Mucosa of descending colon (tissue), 3 donors: ENCODE data around the gene TFEB. TPM values are rescaled to one million over a fixed set of nuclear protein-coding genes. Genes with fewer than 3 reads are reported as not detected.

Experiments
- ATAC-seq: fragments of 200-7000 bp; cut with Tn5 transposase; one replicate; pipeline ENCODE4 v1.9.1; 2020; ENCODE audit warnings: mild to moderate bottlenecking, moderate library complexity
- DNase-seq, 3 donors: peaks; one replicate each; pipeline ENCODE4 v3.0.0-alpha.2; 2020
- H3K36me3 ChIP-seq: fragments of 200-600 bp; one replicate; pipeline ENCODE4 v1.8.0; 2021; ENCODE audit warnings: low read depth, mild to moderate bottlenecking
- H3K4me1 ChIP-seq: fragments of 200-600 bp; one replicate; pipeline ENCODE4 v1.8.0; 2021; ENCODE audit warnings: low read depth, mild to moderate bottlenecking
- H3K4me3 ChIP-seq: fragments of 200-600 bp; one replicate; pipeline ENCODE4 v1.8.0; 2021; ENCODE audit warnings: mild to moderate bottlenecking
- H3K9me3 ChIP-seq: fragments of 200-600 bp; one replicate; pipeline ENCODE4 v1.8.0; 2021; ENCODE audit warnings: mild to moderate bottlenecking
- intact Hi-C, 2 donors: fragments of 100-400 bp; cut with DNase I in 1 of 2; cut with micrococcal nuclease in 1 of 2; formaldehyde crosslinking; loops; one replicate each; pipeline versions ENCODE4 v1.11.0 to v1.11.1; 2022; cut with DNase I, micrococcal nuclease
- total RNA-seq, 3 donors: library from RNA; stranded (reverse); fragmentation: NEBNext Ultra II Directional in 2 of 3; extraction: Animal tissue kit (Norgen Biotek cat#: 25700) in 2 of 3; gene quantifications; one replicate each; pipeline versions ENCODE4 v1.2.1 to v1.2.4, GENCODE V29; 2021 to 2023
- TF ChIP-seq, protein P1 (sequence below): fragments of 200-600 bp; IDR thresholded peaks from one replicate; pipeline ENCODE4 v1.8.0; 2022; ENCODE audit warnings: antibody characterized with exemption, mild to moderate bottlenecking
- donor health status: DM: no; HTN: no; CAD: no; lungs with moderate emphysema.
- donor health status: DM: no; HTN: no; CAD: no.
- donor health status: DM: no; HTN: yes; CAD: no.

Gene TFEB
- total RNA-seq, 3 donors from 2014 or later, result 35.2 to 44.5 (median 40.2) TPM

DNA sequence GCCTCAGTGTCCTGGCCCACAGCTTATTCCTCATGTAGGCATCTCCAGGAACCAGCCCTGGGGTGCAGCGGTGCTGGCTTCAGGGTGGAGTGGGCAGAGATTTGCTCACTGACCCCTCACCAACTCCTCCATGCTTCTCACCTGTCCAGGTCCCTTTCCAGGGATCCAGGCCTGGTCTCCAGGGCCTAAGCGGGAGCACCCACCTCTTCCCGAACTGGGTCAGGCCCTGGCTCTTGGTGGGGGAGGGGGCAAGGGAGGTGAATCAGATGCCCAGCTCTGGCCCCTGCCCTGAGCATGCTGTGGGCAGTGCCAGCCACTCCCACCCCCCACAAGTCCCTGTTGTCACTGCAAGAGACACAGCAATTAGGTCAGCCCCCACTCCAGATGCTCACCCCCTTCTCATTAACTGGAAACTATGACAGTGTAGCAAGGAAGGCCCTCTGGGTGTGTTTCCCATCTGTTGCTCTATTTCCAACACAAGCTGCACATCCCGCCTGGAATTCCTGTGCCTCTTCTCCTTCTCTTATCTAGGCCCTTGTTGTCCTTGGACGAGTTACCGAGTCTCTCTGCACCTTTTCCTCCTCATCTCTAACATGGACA, 60.1 kb downstream of the TFEB start:
- Histone ChIP-seq H3K4me3 (no peak overlapping the region), H3K9me3 (no peaks in the 10 kb centered on the region), H3K36me3 (no peaks in the 10 kb centered on the region), H3K4me1 (no peaks in the 10 kb centered on the region)
- DNase-seq, result no peak
- no peak for ATAC-seq
- intact Hi-C loops, result no loop called here
- TF ChIP-seq, protein P1, sequence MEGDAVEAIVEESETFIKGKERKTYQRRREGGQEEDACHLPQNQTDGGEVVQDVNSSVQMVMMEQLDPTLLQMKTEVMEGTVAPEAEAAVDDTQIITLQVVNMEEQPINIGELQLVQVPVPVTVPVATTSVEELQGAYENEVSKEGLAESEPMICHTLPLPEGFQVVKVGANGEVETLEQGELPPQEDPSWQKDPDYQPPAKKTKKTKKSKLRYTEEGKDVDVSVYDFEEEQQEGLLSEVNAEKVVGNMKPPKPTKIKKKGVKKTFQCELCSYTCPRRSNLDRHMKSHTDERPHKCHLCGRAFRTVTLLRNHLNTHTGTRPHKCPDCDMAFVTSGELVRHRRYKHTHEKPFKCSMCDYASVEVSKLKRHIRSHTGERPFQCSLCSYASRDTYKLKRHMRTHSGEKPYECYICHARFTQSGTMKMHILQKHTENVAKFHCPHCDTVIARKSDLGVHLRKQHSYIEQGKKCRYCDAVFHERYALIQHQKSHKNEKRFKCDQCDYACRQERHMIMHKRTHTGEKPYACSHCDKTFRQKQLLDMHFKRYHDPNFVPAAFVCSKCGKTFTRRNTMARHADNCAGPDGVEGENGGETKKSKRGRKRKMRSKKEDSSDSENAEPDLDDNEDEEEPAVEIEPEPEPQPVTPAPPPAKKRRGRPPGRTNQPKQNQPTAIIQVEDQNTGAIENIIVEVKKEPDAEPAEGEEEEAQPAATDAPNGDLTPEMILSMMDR, result no peak

DNA sequence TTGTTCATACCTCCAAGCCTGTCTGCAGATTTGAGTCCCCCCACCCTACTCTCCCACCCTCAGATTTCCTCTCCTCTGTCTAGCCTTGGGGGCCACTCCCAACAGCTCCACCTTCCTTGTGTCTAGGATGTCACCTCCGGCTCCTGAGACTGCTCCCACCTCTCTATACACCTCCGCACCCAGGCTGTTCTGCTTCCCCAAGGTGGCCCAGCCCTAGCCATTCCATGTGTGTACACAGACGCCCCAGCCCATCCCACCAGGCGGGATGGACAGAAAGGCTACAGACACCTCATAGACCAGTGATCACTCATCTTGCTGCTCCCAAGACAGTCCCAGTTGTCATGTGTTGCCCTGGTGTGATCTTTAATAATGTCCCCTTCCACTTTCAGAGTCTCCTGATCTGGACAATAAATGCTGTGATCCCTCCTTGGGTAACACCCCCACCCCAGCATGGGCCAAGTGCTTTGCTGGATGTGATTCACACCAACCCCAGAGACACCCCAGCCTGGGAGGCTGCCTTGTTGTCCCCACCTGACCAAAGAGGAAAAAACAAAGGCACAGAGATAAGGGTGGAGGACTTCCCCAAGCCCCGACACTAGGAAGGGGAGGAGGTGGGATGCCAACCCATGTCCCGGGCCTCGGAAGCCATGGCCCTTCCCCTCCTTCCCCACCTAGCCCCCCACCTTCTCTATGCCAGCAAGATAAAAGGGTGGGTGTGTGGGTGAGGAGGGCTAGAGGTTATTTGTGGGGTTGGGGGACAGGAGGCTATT, 61.0 kb downstream of the TFEB start:
- Histone ChIP-seq H3K9me3 (no peaks in the 10 kb centered on the region), H3K4me3 (no peak overlapping the region), H3K4me1 (no peaks in the 10 kb centered on the region), H3K36me3 (no peaks in the 10 kb centered on the region)
- TF ChIP-seq, protein P1, result no peak
- ATAC-seq (no peak), DNase-seq (no peak)
- intact Hi-C loops, result no loop called here

DNA sequence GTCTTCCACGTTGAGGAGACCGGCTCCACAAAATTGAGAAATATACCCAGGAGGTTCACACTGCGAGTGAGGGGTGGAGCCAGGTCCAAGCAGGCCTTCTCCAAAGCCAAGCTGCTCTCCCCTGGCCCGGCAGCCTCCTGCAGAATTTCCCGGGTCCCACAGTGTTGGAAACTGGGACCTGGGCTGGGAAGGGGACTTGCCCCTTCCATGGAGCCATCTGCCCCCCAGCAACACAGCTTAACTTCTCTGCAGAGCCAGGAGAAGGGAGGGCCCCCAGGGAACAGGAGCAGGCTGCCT, 61.8 kb downstream of the TFEB start:
- intact Hi-C loops, result no loop called here
- DNase-seq, result no peak
- Histone ChIP-seq H3K9me3 (no peaks in the 10 kb centered on the region), H3K36me3 (no peaks in the 10 kb centered on the region), H3K4me3 (no peak overlapping the region), H3K4me1 (no peaks in the 10 kb centered on the region)
- TF ChIP-seq, protein P1, result no peak
- ATAC-seq, result no peak

DNA sequence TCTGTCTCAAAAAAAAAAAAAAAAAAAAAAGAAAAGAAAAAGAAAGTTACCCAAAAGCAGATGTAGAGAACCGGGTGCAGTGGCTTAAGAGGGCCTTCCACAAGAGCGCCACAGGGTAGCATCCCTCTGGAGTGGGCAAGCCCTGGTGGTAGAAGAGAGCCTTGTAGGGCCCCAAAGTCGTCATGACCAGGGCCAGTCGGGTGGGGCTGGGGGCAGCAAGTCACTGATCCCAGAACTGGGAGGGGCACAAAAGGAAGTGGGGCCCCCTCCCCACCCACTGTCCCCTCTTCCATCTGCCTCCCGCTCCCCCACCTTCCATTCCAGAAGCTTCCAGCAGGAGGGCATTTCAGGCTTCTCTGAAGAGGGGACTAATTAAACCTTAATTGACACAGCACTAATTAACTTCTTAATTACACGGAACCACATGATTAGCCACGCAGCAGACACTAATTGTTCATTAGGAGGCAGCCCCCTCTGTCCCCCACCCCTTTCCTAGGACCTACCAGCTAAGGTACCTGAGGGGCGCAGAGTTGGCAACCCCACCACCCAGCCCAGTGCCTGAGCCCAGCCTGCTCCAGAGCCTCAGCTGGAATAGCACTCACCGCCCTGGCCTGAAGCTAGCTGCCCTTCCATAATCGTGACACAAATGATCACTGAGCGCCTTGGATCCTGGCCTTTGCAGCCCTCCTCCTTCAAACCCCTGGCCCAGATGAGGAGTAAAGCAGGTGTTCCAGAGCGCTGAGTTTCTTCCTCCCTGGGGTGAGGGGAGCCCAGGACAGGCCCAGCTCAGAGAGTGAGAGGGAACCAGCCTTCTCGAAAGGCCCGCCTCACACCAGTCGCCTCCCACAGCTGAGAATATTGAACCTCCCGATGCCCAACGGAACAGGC, 62.3 kb downstream of the TFEB start:
- no peak for ATAC-seq
- no peak overlapping the region for H3K4me3 ChIP-seq
- no peaks in the 10 kb centered on the region for H3K9me3 ChIP-seq
- H3K36me3 ChIP-seq, result no peaks in the 10 kb centered on the region
- H3K4me1 ChIP-seq, result no peaks in the 10 kb centered on the region
- intact Hi-C loops, result no loop called here
- TF ChIP-seq, protein P1, result no peak
- DNase-seq, result no peak

DNA sequence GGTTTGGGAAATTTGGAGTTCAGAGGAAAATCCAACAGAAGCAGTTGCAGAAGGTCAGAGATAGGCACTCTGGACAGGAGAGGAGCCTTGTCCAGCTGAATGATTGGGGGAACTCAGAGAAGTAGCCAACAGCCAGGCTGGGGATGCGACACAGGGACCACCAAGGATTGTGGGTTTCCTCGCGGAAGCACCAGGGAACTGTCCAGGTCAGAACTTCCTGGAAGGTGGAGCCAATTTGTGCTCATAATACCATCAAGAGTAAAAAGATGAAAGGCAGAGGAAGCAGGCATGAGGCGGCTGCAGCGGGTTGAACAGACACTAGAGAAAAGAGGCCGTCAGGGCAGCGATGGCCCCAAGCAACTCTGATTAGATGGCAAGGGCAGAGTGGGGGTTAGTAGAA, 63.4 kb downstream of the TFEB start:
- DNase-seq, result no peak
- TF ChIP-seq, protein P1, result no peak
- Histone ChIP-seq H3K36me3 (no peaks in the 10 kb centered on the region), H3K4me3 (no peak overlapping the region), H3K9me3 (no peaks in the 10 kb centered on the region), H3K4me1 (no peaks in the 10 kb centered on the region)
- intact Hi-C loops, result no loop called here
- ATAC-seq, result no peak
